ENCODE measurements around the gene MXD3.

The MXD3 gene

DNA sequence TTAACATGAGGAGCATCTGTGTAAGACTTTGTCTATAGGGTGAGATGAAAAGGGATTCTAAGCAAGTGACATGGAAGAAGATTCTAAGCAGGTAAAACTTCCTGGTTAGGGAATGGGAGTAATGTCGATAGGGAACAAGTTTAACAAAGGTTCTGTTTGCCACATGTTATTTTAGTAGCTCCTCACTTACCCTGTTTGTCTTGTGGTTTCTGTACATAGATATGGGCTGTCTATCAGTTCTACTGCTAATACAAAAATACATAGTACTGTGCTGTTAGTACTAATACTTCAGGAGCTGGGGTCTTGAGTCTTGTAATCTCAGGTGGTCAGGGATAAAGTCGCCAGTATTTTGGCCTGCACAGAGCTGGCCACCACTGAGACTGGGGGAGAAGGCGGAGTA is 41.0 kb downstream of the MXD3 start:
- Histone ChIP-seq H3K27ac (no peak overlapping the region), H3K9me3 (no peaks in the 10 kb centered on the region), H3K27me3 (no peaks in the 10 kb centered on the region), H3K36me3 (peaks cover 61 to 88% (median 73%) of the 10 kb centered on the region in 3 donors), H3K4me3 (no peak overlapping the region), H3K4me1 (no peaks in the 10 kb centered on the region)
- DNase-seq: no peak
- intact Hi-C loops (cut with DNase I; ENCODE audit: low total_unique reads): no loop called here
- TF ChIP-seq, protein P1, sequence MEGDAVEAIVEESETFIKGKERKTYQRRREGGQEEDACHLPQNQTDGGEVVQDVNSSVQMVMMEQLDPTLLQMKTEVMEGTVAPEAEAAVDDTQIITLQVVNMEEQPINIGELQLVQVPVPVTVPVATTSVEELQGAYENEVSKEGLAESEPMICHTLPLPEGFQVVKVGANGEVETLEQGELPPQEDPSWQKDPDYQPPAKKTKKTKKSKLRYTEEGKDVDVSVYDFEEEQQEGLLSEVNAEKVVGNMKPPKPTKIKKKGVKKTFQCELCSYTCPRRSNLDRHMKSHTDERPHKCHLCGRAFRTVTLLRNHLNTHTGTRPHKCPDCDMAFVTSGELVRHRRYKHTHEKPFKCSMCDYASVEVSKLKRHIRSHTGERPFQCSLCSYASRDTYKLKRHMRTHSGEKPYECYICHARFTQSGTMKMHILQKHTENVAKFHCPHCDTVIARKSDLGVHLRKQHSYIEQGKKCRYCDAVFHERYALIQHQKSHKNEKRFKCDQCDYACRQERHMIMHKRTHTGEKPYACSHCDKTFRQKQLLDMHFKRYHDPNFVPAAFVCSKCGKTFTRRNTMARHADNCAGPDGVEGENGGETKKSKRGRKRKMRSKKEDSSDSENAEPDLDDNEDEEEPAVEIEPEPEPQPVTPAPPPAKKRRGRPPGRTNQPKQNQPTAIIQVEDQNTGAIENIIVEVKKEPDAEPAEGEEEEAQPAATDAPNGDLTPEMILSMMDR (IDR thresholded peaks at IDR 0.05): no peak

DNA sequence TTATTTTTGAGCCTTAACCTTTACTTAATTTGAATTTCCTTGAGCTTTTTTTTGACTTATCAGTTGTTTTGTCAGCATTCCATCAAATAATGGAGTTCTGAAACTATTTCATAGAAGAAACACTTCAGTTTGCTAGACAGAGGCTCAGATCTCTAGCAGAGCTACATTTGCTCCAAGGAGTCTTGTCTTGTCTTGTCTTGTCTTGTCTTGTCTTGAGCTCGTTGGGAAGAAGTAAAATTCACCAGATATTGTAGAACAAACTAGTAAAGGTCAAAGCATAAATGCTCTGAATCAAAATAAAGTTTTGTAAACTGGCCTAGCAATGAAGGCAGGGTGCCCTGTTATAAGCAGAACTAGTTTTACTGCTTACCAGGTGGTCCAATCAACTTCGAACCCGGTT is 41.7 kb downstream of the MXD3 start:
- TF ChIP-seq, protein P1 (IDR thresholded peaks at IDR 0.05): no peak
- no peak for DNase-seq
- H3K27ac ChIP-seq: no peak overlapping the region
- H3K9me3 ChIP-seq: no peaks in the 10 kb centered on the region
- H3K36me3 ChIP-seq: peaks cover 64 to 90% (median 78%) of the 10 kb centered on the region in 3 donors
- H3K27me3 ChIP-seq: no peaks in the 10 kb centered on the region
- intact Hi-C loops (cut with DNase I; ENCODE audit: low total_unique reads): no loop called here
- no peaks in the 10 kb centered on the region for H3K4me1 ChIP-seq
- no peak overlapping the region for H3K4me3 ChIP-seq

DNA sequence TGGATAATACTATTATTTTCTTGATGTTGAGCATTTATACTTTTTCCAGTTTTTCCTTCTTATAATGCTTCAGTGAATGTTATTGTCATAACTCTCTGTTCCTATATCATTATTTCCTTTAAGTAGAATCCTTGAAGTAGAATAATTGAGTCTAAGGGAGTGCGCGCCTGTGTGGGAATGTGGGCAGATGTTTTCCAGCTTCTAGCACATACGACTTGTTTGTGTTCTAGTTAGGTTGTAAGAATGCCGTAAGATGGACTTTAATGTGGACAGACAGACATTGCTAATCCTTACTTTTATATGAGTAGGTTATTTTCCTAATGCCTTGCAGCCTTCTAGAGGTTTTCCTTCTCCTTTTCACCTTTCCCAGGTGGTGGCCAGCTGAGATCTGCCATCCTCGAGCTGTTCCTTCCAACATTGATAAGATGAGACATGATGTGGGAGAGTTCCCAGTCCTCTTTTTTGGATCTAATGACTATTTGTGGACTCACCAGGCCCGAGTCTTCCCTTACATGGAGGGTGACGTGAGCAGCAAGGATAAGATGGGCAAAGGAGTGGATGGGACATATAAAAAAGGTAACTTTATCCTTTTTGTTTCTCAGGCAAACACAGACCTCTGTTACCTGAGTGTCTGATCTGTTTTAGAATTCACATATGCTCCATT is 42.3 kb downstream of the MXD3 start:
- H3K36me3 ChIP-seq: peaks cover 66 to 89% (median 78%) of the 10 kb centered on the region in 3 donors

DNA sequence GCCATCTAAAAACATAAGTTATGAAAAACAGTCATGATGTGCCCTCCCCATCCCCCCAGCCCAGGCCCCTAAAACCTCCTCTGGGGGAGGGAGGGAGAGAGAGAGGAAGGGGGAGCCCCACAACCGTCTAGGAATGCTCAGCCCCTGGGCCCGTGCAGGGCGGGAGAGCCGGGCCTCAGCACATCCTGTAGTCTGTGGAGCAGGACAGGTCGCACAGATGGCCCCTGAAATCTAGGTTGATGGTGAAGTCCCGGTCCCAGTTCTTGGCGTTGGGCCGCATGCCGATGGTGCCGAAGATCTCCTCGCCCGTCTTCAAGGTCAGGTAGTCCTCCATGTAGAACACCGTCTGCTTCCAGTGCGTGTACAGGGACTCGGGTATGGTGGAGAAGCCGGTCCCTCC is 46.3 kb downstream of the MXD3 start:
- Histone ChIP-seq H3K4me1 (no peaks in the 10 kb centered on the region), H3K36me3 (peaks cover 66 to 86% (median 79%) of the 10 kb centered on the region in 3 donors), H3K9me3 (no peaks in the 10 kb centered on the region), H3K27me3 (no peaks in the 10 kb centered on the region), H3K4me3 (no peak overlapping the region), H3K27ac (no peak overlapping the region)
- intact Hi-C loops (cut with DNase I; ENCODE audit: low total_unique reads): no loop called here
- TF ChIP-seq, protein P1 (IDR thresholded peaks at IDR 0.05): no peak
- DNase-seq: no peak

More for the DNA sequence above, 42.3 kb downstream of the MXD3 start:
- intact Hi-C loops (cut with DNase I; ENCODE audit: low total_unique reads): no loop called here
- no peak overlapping the region for H3K4me3 ChIP-seq
- H3K4me1 ChIP-seq: no peaks in the 10 kb centered on the region
- no peak for DNase-seq
- TF ChIP-seq, protein P1 (IDR thresholded peaks at IDR 0.05): no peak
- H3K27ac ChIP-seq: no peak overlapping the region
- H3K9me3 ChIP-seq: no peaks in the 10 kb centered on the region
- H3K27me3 ChIP-seq: no peaks in the 10 kb centered on the region

DNA sequence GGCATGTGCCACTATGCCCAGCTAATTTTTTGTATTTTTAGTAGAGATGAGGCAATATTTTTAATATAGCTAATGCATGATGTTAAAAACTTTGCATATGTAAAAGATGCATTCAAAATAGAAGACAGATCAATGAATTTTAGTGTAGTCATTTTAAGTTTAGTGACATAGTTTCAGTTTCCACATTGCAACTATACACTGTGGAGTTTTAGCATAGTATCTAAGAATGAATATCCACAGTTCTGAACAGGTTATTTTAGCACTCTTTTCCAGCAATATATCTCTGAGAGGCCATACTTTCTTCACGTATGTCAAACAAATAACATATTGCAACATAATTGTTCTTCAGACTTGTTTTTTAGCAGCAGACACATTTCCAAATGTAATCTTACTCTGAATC is 47.5 kb downstream of the MXD3 start:
- Histone ChIP-seq H3K4me3 (no peak overlapping the region), H3K9me3 (no peaks in the 10 kb centered on the region), H3K27ac (no peak overlapping the region), H3K27me3 (no peaks in the 10 kb centered on the region), H3K4me1 (no peaks in the 10 kb centered on the region), H3K36me3 (peaks cover 61 to 86% (median 67%) of the 10 kb centered on the region in 3 donors)
- intact Hi-C loops (cut with DNase I; ENCODE audit: low total_unique reads): no loop called here
- TF ChIP-seq, protein P1 (IDR thresholded peaks at IDR 0.05): no peak
- DNase-seq: no peak

Measured in tibial artery (tissue), 4 donors.